ENCODE measurements around the gene UBE3D. TPM values are rescaled to one million over a fixed set of nuclear protein-coding genes. Genes with fewer than 3 reads are reported as not detected.
"Not testable (repeated sequence)": the region's sequence is repeated elsewhere in the genome, so short reads cannot be mapped to it uniquely, and the experiment has no call there.

The UBE3D gene
- total and polyA plus RNA-seq, 4 experiments from 2014 or later, result 4.3 to 7.3 (median 6.0) TPM

GRCh38 chr6:82862543-82862942 is 203.1 kb downstream of the UBE3D start:
- no peaks in the 10 kb centered on the region for H3K36me3 ChIP-seq (ENCODE audit: insufficient read depth, low read length)
- H3K4me1 Mint-ChIP-seq, result no peaks in the 10 kb centered on the region
- intact Hi-C loops (cut with micrococcal nuclease), result no loop called here

DNA sequence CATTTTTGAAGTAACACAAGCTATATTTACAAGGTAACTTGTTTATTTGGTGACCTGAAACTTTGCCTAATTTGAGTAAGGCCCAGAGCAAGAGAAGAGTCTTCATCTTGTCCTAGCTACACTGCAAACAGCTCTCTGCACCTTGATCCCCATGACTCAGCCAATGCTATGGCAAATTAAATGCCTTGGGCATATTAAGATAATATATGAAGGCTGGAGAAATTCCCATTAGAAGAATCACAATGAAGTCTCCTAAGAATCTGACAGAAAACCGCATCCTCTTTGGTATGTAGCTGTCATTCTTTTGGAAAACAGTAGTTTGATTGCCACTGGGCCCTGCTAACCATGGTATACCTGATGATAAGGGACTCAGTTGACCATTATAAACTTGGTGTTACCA is 204.5 kb downstream of the UBE3D start:
- Histone ChIP-seq H3K27me3 (ENCODE audit: insufficient read depth, low read length) (no peaks in the 10 kb centered on the region), H3K36me3 (ENCODE audit: insufficient read depth, low read length) (no peaks in the 10 kb centered on the region), H3K4me1 (ENCODE audit: insufficient read depth, low read length) (no peaks in the 10 kb centered on the region), H3K4me3 (ENCODE audit: low read length in 2 of 2) (no peak overlapping the region), H3K27ac (ENCODE audit: low read depth, low read length) (no peak overlapping the region), H3K9me3 (ENCODE audit: control insufficient read depth in 1 of 2, low read length in 2 of 2) (no peaks in the 10 kb centered on the region)
- POLR2A ChIA-PET (ENCODE audit: partially characterized antibody), result no interaction called here
- no peaks in the 10 kb centered on the region for H3K4me1 Mint-ChIP-seq
- no peak overlapping the region for H3K4me3 Mint-ChIP-seq
- peaks cover 0 to 3% (median 0%) of the 10 kb centered on the region in 8 donors for H3K9me3 Mint-ChIP-seq
- intact Hi-C loops (cut with micrococcal nuclease), result no loop called here
- H3K27me3 Mint-ChIP-seq, result no peaks in the 10 kb centered on the region
- no peaks in the 10 kb centered on the region for H3K36me3 Mint-ChIP-seq
- no peak for DNase-seq
- no peak overlapping the region for H3K27ac Mint-ChIP-seq
- CTCF ChIA-PET (ENCODE audit: partially characterized antibody), result no interaction called here

More at GRCh38 chr6:82862543-82862942, 203.1 kb downstream of the UBE3D start:
- H3K4me3 Mint-ChIP-seq, result no peak overlapping the region
- ChIA-PET CTCF (ENCODE audit: partially characterized antibody) (no interaction called here), POLR2A (ENCODE audit: partially characterized antibody) (no interaction called here)
- no peaks in the 10 kb centered on the region for H3K27me3 ChIP-seq (ENCODE audit: insufficient read depth, low read length)
- no peak for DNase-seq
- H3K9me3 ChIP-seq (ENCODE audit: control insufficient read depth in 1 of 2, low read length in 2 of 2), result no peaks in the 10 kb centered on the region
- peaks cover 0 to 3% (median 0%) of the 10 kb centered on the region in 8 donors for H3K9me3 Mint-ChIP-seq
- H3K27ac Mint-ChIP-seq, result no peak overlapping the region
- H3K4me3 ChIP-seq (ENCODE audit: low read length in 2 of 2), result no peak overlapping the region
- H3K27me3 Mint-ChIP-seq, result no peaks in the 10 kb centered on the region
- H3K4me1 ChIP-seq (ENCODE audit: insufficient read depth, low read length), result no peaks in the 10 kb centered on the region
- no peak overlapping the region for H3K27ac ChIP-seq (ENCODE audit: low read depth, low read length)
- no peaks in the 10 kb centered on the region for H3K36me3 Mint-ChIP-seq

- DNase-seq; H3K4me3 Mint-ChIP-seq; H3K27ac ChIP-seq (ENCODE audit: low read depth, low read length); H3K36me3 Mint-ChIP-seq; H3K4me1 ChIP-seq (ENCODE audit: insufficient read depth, low read length); H3K9me3 ChIP-seq (ENCODE audit: control insufficient read depth in 1 of 2, low read length in 2 of 2); H3K27me3 ChIP-seq (ENCODE audit: insufficient read depth, low read length); CTCF ChIA-PET (ENCODE audit: partially characterized antibody); H3K27ac Mint-ChIP-seq; intact Hi-C loops (cut with micrococcal nuclease); H3K27me3 Mint-ChIP-seq; POLR2A ChIA-PET (ENCODE audit: partially characterized antibody); H3K36me3 ChIP-seq (ENCODE audit: insufficient read depth, low read length); H3K4me3 ChIP-seq (ENCODE audit: low read length in 2 of 2); H3K4me1 Mint-ChIP-seq: not testable (repeated sequence)
- peaks cover 2 to 22% (median 7%) of the 10 kb centered on the region in 8 donors for H3K9me3 Mint-ChIP-seq
Observed at GRCh38 chr6:82856077-82856476, 209.6 kb downstream of the UBE3D start.

- H3K36me3 ChIP-seq (ENCODE audit: insufficient read depth, low read length); POLR2A ChIA-PET (ENCODE audit: partially characterized antibody): not testable (repeated sequence)
Observed at GRCh38 chr6:82852904-82853303, 212.7 kb downstream of the UBE3D start.

GRCh38 chr6:82843291-82843885 is 222.3 kb downstream of the UBE3D start:
- H3K4me1 ChIP-seq (ENCODE audit: insufficient read depth, low read length), result no peaks in the 10 kb centered on the region
- Mint-ChIP-seq H3K27me3 (peaks cover 2% of the 10 kb centered on the region in 2 donors), H3K36me3 (no peaks in the 10 kb centered on the region), H3K4me1 (no peaks in the 10 kb centered on the region), H3K27ac (no peak overlapping the region), H3K4me3 (no peak overlapping the region), H3K9me3 (peaks cover 0 to 6% (median 0%) of the 10 kb centered on the region in 8 donors)
- no peak overlapping the region for H3K27ac ChIP-seq (ENCODE audit: low read depth, low read length)
- CTCF ChIA-PET (ENCODE audit: partially characterized antibody), result no interaction called here
- no peak for DNase-seq
- no peaks in the 10 kb centered on the region for H3K27me3 ChIP-seq (ENCODE audit: insufficient read depth, low read length)
- POLR2A ChIA-PET (ENCODE audit: partially characterized antibody), result no interaction called here
- H3K36me3 ChIP-seq (ENCODE audit: insufficient read depth, low read length), result no peaks in the 10 kb centered on the region
- intact Hi-C loops (cut with micrococcal nuclease), result no loop called here
- no peaks in the 10 kb centered on the region for H3K9me3 ChIP-seq (ENCODE audit: control insufficient read depth in 1 of 2, low read length in 2 of 2)
- H3K4me3 ChIP-seq (ENCODE audit: low read length in 2 of 2), result no peak overlapping the region

More at GRCh38 chr6:82852904-82853303, 212.7 kb downstream of the UBE3D start:
- H3K4me3 Mint-ChIP-seq; H3K27me3 ChIP-seq (ENCODE audit: insufficient read depth, low read length); H3K4me3 ChIP-seq (ENCODE audit: low read length in 2 of 2); H3K36me3 Mint-ChIP-seq; intact Hi-C loops (cut with micrococcal nuclease); H3K27ac Mint-ChIP-seq; H3K4me1 Mint-ChIP-seq; H3K4me1 ChIP-seq (ENCODE audit: insufficient read depth, low read length); H3K27ac ChIP-seq (ENCODE audit: low read depth, low read length); CTCF ChIA-PET (ENCODE audit: partially characterized antibody); H3K9me3 ChIP-seq (ENCODE audit: control insufficient read depth in 1 of 2, low read length in 2 of 2); H3K27me3 Mint-ChIP-seq; DNase-seq: not testable (repeated sequence)
- peaks cover 7 to 33% (median 9%) of the 10 kb centered on the region in 8 donors for H3K9me3 Mint-ChIP-seq

GRCh38 chr6:82842721-82843120 is 222.9 kb downstream of the UBE3D start:
- no peak overlapping the region for H3K27ac Mint-ChIP-seq
- Histone ChIP-seq H3K27me3 (ENCODE audit: insufficient read depth, low read length) (no peaks in the 10 kb centered on the region), H3K27ac (ENCODE audit: low read depth, low read length) (no peak overlapping the region), H3K9me3 (ENCODE audit: control insufficient read depth in 1 of 2, low read length in 2 of 2) (no peaks in the 10 kb centered on the region), H3K4me1 (ENCODE audit: insufficient read depth, low read length) (no peaks in the 10 kb centered on the region), H3K36me3 (ENCODE audit: insufficient read depth, low read length) (no peaks in the 10 kb centered on the region), H3K4me3 (ENCODE audit: low read length in 2 of 2) (no peak overlapping the region)
- peaks cover 1 to 2% of the 10 kb centered on the region in 2 donors for H3K27me3 Mint-ChIP-seq
- H3K9me3 Mint-ChIP-seq, result peaks cover 0 to 6% (median 0%) of the 10 kb centered on the region in 8 donors
- ChIA-PET CTCF (ENCODE audit: partially characterized antibody) (no interaction called here), POLR2A (ENCODE audit: partially characterized antibody) (no interaction called here)
- no peak overlapping the region for H3K4me3 Mint-ChIP-seq
- no peak for DNase-seq
- no peaks in the 10 kb centered on the region for H3K4me1 Mint-ChIP-seq
- intact Hi-C loops (cut with micrococcal nuclease), result no loop called here
- no peaks in the 10 kb centered on the region for H3K36me3 Mint-ChIP-seq

Other genes with a start within 250 kb of the UBE3D start
- 10 to 100 TPM; 32.5 to 36.6 TPM for gene DOP1A, start 1.8 kb upstream of the UBE3D start, total RNA-seq
- 1 to 10 TPM in 1 of 2 donors, under 1 TPM in 1; 0.88 to 5.8 TPM for gene DOP1A, start 1.8 kb upstream of the UBE3D start, polyA plus RNA-seq
- 10 to 100 TPM; 35.9 to 39.9 TPM for gene PGM3, start 127.4 kb upstream of the UBE3D start, total RNA-seq
- gene PGM3, start 127.4 kb upstream of the UBE3D start, polyA plus RNA-seq, result 1 to 10 TPM; 2.3 to 8.4 TPM
- 1 to 10 TPM; 5.0 to 5.2 TPM for gene RWDD2A, start 127.5 kb upstream of the UBE3D start, total RNA-seq
- gene RWDD2A, start 127.5 kb upstream of the UBE3D start, polyA plus RNA-seq, result 1 to 10 TPM; 2.0 to 2.1 TPM

All from CD4-positive, alpha-beta memory T cell (primary cell).